Pancreas (tissue), 10 donors: Measurements from ENCODE around the gene KLF5. TPM values are rescaled to one million over a fixed set of nuclear protein-coding genes. Genes with fewer than 3 reads are reported as not detected.
A peak's percentile ranks its signal among the peaks of the same experiment; 100 is the strongest.

Experiments
- ATAC-seq, 4 donors: fragments of 200-7000 bp; cut with Tn5 transposase; one replicate each; pipeline versions ENCODE4 v1.8.0 to v1.9.1; 2020; ENCODE audit warnings: mild to moderate bottlenecking in 4 of 4, moderate library complexity in 4 of 4
- DNase-seq, 6 donors: peaks; one replicate each; pipeline ENCODE4 v3.0.0-alpha.2; 2020
- FAIRE-seq: peaks from 2 replicates; lab custom pipeline; 2012; peaks lifted over from hg19 to GRCh38; lab: Jason Lieb, UNC
- H3K27ac ChIP-seq, 4 donors: fragments of 200-600 bp; sonication (generic); 1 replicate in 3 of 4; 2 replicates in 1 of 4; pipeline versions ENCODE4 v1.5.0 to v1.8.0; 2020
- H3K27me3 ChIP-seq, 4 donors: fragments of 200-600 bp; one replicate each; pipeline ENCODE4 v1.8.0; 2021
- H3K36me3 ChIP-seq, 3 donors: fragments of 200-600 bp; sonication (generic) in 1 of 3; one replicate each; pipeline versions ENCODE4 v1.5.0 to v1.8.0; 2020 to 2021
- H3K4me1 ChIP-seq, 3 donors: fragments of 200-600 bp; one replicate each; pipeline ENCODE4 v1.8.0; 2021
- H3K4me3 ChIP-seq, 4 donors: fragments of 200-600 bp; sonication (generic) in 2 of 4; one replicate each; pipeline versions ENCODE4 v1.5.0 to v1.8.0; 2020 to 2021
- H3K9me3 ChIP-seq, 4 donors: fragments of 200-600 bp; one replicate each; pipeline ENCODE4 v1.8.0; 2021
- WGBS, 2 donors: extraction: QIAGEN DNeasy Blood & Tissue Kit; methylation state at CpG; one replicate each; pipeline ENCODE4 v1.1.7; 2013; 5-methylcytosine and 5-hydroxymethylcytosine counted together
- intact Hi-C, 3 donors: fragments of 100-400 bp; cut with DNase I; formaldehyde crosslinking; loops; one replicate each; pipeline versions ENCODE4 v1.11.1 to v1.14.2; 2022
- polyA plus RNA-seq, 2 donors: library from polyadenylated mRNA; stranded (reverse); fragments of 200-250 nt; gene quantifications; one replicate each; pipeline ENCODE4 v1.2.3, GENCODE V29; 2013
- total RNA-seq, 6 donors: library from RNA; stranded (reverse); fragmentation: NEBNext Ultra II Directional in 4 of 6; extraction: Animal tissue kit (Norgen Biotek cat#: 25700) in 4 of 6; gene quantifications; one replicate each; pipeline versions ENCODE4 v1.2.1 to v1.2.4, GENCODE V29; 2021 to 2023
- TF ChIP-seq, protein P1 (sequence below), 4 donors: fragments of 200-600 bp; sonication (generic) in 3 of 4; IDR thresholded peaks; one replicate each; pipeline versions ENCODE4 v1.5.0 to v1.8.0; 2021; ENCODE audit warnings: antibody characterized with exemption in 4 of 4
- donor health status: healthy with polysubstance abuse.
- donor health status: DM: no; HTN: no; CAD: no; lungs with moderate emphysema.
- donor health status: DM: no; HTN: no; CAD: no.
- donor health status: control.
- donor health status: control.
- donor health status: Bipolar disorder and iron deficiency.
- donor health status: DM: yes; HTN: yes; CAD: no.
- donor health status: DM: no; HTN: no; CAD: no.
- donor health status: DM: no; HTN: no; CAD: no.
- donor health status: DM: yes; HTN: yes; CAD: no.

The KLF5 gene
- total and polyA plus RNA-seq, 8 donors = 3.9 to 18.2 (median 8.1) TPM

DNA sequence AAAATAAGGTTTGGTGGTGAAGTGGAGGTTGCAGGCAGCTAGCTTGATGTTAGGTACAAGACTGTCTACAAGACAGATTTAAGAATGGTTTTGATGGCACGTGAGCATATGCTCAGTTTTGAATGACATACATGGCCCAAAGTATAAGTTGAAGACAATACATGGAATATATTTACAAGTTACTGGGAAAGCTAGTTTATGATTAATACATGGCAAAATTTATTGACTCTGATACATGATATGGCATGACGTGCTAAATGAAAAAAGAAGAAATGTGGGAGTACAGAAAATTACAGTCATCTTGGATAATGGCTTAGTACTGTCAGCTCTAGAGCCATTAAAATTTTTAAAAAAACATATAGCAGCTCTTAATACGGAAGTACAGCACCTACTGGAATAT lies 4.4 kb downstream of the KLF5 start:
- ATAC-seq (no peak), FAIRE-seq (no peak), DNase-seq (no peak)
- Histone ChIP-seq H3K4me1 (peaks cover 8 to 38% (median 9%) of the 10 kb centered on the region in 3 donors), H3K9me3 (no peaks in the 10 kb centered on the region), H3K4me3 (no peak overlapping the region), H3K36me3 (peaks cover 0 to 5% (median 0%) of the 10 kb centered on the region in 3 donors), H3K27ac (peak overlapping the region in 1 of 4 donors; percentile 40), H3K27me3 (no peaks in the 10 kb centered on the region)
- intact Hi-C loops = no loop called here
- WGBS, 2 donors = 39 to 40% methylated on average over 3 of the region's 3 CpGs
- TF ChIP-seq, protein P1, sequence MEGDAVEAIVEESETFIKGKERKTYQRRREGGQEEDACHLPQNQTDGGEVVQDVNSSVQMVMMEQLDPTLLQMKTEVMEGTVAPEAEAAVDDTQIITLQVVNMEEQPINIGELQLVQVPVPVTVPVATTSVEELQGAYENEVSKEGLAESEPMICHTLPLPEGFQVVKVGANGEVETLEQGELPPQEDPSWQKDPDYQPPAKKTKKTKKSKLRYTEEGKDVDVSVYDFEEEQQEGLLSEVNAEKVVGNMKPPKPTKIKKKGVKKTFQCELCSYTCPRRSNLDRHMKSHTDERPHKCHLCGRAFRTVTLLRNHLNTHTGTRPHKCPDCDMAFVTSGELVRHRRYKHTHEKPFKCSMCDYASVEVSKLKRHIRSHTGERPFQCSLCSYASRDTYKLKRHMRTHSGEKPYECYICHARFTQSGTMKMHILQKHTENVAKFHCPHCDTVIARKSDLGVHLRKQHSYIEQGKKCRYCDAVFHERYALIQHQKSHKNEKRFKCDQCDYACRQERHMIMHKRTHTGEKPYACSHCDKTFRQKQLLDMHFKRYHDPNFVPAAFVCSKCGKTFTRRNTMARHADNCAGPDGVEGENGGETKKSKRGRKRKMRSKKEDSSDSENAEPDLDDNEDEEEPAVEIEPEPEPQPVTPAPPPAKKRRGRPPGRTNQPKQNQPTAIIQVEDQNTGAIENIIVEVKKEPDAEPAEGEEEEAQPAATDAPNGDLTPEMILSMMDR (IDR thresholded peaks at IDR 0.05) = no peak

GRCh38 chr13:73065036-73065435 lies 6.2 kb downstream of the KLF5 start:
- no peaks in the 10 kb centered on the region for H3K9me3 ChIP-seq
- H3K27ac ChIP-seq = peak overlapping the region in 1 of 4 donors; percentile 40
- 38 to 42% methylated on average over 2 of the region's 2 CpGs for WGBS, 2 donors
- peak; percentile 56 for FAIRE-seq
- no peaks in the 10 kb centered on the region for H3K27me3 ChIP-seq
- no peak for DNase-seq
- H3K4me1 ChIP-seq = peaks cover 12 to 49% (median 16%) of the 10 kb centered on the region in 3 donors
- TF ChIP-seq, protein P1 (IDR thresholded peaks at IDR 0.05) = no peak
- H3K36me3 ChIP-seq = peaks cover 0 to 5% (median 0%) of the 10 kb centered on the region in 3 donors
- intact Hi-C loops = no loop called here
- H3K4me3 ChIP-seq = no peak overlapping the region
- no peak for ATAC-seq

DNA sequence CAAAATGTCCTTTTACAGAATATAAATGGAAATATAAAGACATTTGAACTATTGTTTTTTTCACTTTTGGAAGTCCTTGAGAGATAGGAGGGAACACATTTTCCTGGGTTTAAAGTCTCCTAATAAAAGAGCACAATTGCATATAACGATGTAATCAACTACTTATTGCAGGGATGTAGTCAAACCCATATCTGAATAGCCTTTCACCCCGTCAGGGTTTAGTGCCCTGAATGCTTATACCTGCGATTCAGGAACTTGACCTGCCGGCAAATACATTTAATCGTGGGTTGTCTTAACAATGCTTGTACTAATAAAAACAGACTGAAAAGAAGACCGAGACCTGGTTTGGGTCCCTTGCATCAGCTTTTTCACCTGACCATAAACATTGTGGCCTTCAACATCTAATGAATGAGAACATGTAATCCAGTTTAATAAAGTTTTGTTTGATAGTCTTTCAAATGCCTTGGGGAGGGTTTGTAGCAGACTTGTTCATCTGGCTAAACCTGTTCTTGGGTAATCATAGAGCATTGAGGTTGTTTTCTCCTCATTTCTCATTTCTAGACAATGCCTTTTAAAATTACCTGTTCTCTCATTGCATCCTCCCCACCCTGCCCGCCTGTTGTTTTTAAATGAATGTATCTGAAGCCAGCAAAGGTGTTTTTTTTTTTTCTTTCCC lies 7.0 kb downstream of the KLF5 start:
- WGBS, 2 donors = 34 to 46% methylated on average over 7 of the region's 7 CpGs
- H3K27ac ChIP-seq = peak overlapping the region in 2 of 4 donors; percentile 49 to 55
- H3K4me3 ChIP-seq = no peak overlapping the region
- intact Hi-C loops = no loop called here
- TF ChIP-seq, protein P1 (IDR thresholded peaks at IDR 0.05) = no peak
- peaks cover 0 to 5% (median 0%) of the 10 kb centered on the region in 3 donors for H3K36me3 ChIP-seq
- peak in 1 of 6 donors; percentile 27 for DNase-seq
- FAIRE-seq = peak; percentile 61
- no peaks in the 10 kb centered on the region for H3K27me3 ChIP-seq
- H3K9me3 ChIP-seq = no peaks in the 10 kb centered on the region
- peak; percentile 59 to 74 (median 70) for ATAC-seq
- H3K4me1 ChIP-seq = peaks cover 12 to 51% (median 18%) of the 10 kb centered on the region in 3 donors

DNA sequence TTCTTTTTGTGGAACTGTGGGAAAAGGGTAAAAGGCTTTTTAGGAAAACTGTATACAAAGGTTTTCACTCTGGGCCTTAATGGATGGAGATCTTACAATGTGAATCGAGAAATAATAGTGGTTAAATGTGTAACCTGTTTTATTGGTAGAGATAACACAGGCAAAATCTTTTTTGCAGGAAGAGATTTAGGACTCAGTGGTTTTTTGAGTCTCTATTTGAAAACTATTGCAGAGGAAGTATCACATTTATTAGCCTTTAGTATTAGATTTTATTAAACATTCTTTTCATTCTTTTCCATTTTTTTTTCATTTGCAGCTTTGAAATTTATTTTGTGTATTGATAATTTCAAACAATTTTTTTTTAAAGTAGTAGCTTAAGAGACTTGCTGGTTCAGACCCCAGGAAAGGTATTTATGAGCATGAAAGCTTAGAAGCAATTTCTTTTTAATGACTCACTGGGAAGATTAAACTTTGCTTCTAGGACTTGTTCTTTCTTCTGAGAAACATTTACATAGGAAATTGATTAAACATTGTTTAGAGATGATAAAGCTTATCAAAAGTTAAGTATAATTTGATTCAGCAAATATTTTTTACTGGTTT lies 10.5 kb downstream of the KLF5 start:
- peak; percentile 68 for FAIRE-seq

More for the DNA sequence above, 10.5 kb downstream of the KLF5 start:
- ATAC-seq (no peak), DNase-seq (no peak)
- Histone ChIP-seq H3K36me3 (peaks cover 0 to 5% (median 0%) of the 10 kb centered on the region in 3 donors), H3K4me1 (peaks cover 8 to 33% (median 18%) of the 10 kb centered on the region in 3 donors), H3K9me3 (no peaks in the 10 kb centered on the region), H3K4me3 (no peak overlapping the region), H3K27me3 (no peaks in the 10 kb centered on the region), H3K27ac (peak overlapping the region in 1 of 4 donors; percentile 0)
- 41 to 60% methylated on average over 1 of the region's 1 CpG for WGBS, 2 donors
- intact Hi-C loops = no loop called here
- TF ChIP-seq, protein P1 (IDR thresholded peaks at IDR 0.05) = no peak
